ENCODE data around the gene MTM1.

The MTM1 gene

DNA sequence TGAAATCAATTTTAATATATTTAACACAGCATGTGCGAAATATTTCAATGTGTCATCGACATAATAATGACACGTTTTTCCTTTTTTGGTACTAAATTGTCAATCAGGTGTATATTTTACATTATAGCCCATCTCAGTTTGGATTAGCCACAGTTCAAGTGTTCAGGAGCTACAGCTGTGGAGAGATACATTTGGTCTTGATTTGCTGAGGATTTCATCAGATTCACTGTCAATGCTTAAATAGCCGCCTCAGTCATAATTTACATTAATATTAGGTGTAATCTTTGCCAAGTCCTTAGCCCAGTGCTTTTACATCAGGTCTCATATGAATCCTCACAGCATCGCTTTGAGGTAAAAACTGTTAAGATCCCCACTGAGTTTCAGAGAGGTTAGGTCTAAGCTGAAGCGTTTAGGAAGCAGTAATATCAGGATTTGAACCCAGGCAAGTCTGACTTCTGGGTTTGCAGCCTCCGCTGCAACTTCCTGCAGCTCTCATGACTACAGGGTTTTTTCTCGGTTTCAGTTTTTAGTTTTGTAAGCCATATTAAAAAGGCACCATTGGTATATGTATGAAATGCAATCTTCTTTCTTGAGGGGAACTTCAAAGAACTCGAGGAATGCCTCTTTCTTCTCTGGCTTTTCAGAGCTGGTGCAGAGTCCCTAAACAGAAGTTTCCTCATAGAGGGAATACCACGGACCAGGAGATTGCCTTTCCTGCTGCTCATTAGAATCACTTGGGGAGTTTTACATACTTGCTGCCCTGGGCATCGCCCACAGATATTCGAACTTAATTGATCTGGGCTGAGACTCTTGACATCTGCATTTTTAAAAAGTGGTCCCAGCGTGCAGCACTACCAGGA, 6.4 kb downstream of the MTM1 start:
- peak overlapping the region; percentile 6; the same call in 1 of the 2 replicates for H3K4me3 ChIP-seq (ENCODE audit: low read depth, low read length)
- peaks cover 59% of the 10 kb centered on the region for H3K4me1 ChIP-seq (ENCODE audit: control insufficient read depth, insufficient read depth, low read length)
- H3K9ac ChIP-seq (ENCODE audit: low read length) = peak overlapping the region; percentile 34
- H3K27me3 ChIP-seq (ENCODE audit: control insufficient read depth, insufficient read depth, low read length) = no peaks in the 10 kb centered on the region
- H3K9me3 ChIP-seq (ENCODE audit: control insufficient read depth, insufficient read depth, low read depth, low read length) = peaks cover 8% of the 10 kb centered on the region
- peak overlapping the region; percentile 39; the same call in 1 of the 2 replicates for H3K27ac ChIP-seq (ENCODE audit: low read depth, low read length)
- no peaks in the 10 kb centered on the region; the same call in 1 of the 2 replicates for H3K36me3 ChIP-seq (ENCODE audit: control insufficient read depth, insufficient read depth, low read length)

DNA sequence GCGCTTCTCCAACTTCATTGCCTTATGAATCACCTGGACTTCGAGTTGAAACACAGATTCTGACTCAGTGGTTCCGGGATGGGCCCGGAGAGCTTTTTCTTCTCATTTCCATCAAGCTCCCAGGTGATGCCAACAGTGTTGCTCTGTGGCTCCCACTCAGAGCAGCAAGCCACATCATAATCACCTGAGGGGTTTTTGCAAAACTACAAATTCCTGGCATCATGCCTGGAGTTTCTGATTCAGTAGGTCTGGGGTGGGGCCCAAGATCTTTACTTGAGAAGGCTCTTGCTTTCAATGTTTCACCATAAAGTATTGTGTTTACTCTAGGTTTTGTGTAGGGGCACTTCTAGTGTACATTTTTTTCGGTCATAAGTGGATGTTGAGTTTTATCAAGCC, 7.0 kb downstream of the MTM1 start:
- Histone ChIP-seq H3K9me3 (ENCODE audit: control insufficient read depth, insufficient read depth, low read depth, low read length) (peaks cover 8% of the 10 kb centered on the region), H3K9ac (ENCODE audit: low read length) (no peak overlapping the region), H3K27ac (ENCODE audit: low read depth, low read length) (no peak overlapping the region), H3K4me3 (ENCODE audit: low read depth, low read length) (peak overlapping the region; percentile 6; the same call in 1 of the 2 replicates), H3K27me3 (ENCODE audit: control insufficient read depth, insufficient read depth, low read length) (no peaks in the 10 kb centered on the region), H3K4me1 (ENCODE audit: control insufficient read depth, insufficient read depth, low read length) (peaks cover 56% of the 10 kb centered on the region), H3K36me3 (ENCODE audit: control insufficient read depth, insufficient read depth, low read length) (no peaks in the 10 kb centered on the region; the same call in 1 of the 2 replicates)

- no peak overlapping the region for H3K27ac ChIP-seq (ENCODE audit: low read depth, low read length)
- peaks cover 40% of the 10 kb centered on the region for H3K4me1 ChIP-seq (ENCODE audit: control insufficient read depth, insufficient read depth, low read length)
- H3K27me3 ChIP-seq (ENCODE audit: control insufficient read depth, insufficient read depth, low read length) = no peaks in the 10 kb centered on the region
Observed at GRCh38 chrX:150577174-150577573, 8.8 kb downstream of the MTM1 start.

DNA sequence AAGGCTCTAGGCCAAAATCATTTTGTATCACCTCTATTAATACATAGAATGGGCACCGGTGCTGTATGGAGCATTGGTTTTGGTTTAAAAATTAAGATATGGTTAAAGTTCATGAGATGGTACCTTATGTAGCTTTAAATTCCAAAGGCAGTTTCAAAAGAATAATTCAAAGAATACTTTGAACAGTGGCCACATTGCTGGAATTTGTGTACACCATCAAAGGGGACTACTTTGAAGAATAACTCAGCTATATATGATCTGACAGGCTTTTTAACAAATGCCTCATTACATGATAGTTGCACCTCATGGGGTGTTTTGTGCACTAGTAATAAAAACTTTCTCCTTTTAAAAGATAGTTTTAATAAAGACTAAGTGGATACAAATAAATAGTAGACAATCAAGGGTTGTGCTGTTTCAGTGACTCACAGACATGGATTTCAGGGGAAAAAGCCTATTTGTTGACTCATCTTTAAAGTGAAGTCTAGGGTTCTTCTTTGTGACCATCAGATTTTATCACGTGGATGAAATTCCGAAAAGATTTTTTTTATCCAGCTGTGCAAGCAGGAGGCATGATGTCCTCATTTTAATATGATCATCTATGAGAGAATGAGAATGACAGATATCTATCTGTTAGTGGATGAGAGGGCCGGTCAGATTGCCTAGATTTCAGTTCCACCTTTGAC, 12.8 kb downstream of the MTM1 start:
- H3K4me1 ChIP-seq (ENCODE audit: control insufficient read depth, insufficient read depth, low read length) = no peaks in the 10 kb centered on the region
- H3K27me3 ChIP-seq (ENCODE audit: control insufficient read depth, insufficient read depth, low read length) = no peaks in the 10 kb centered on the region
- peaks cover 8% of the 10 kb centered on the region for H3K9me3 ChIP-seq (ENCODE audit: control insufficient read depth, insufficient read depth, low read depth, low read length)
- no peak overlapping the region for H3K27ac ChIP-seq (ENCODE audit: low read depth, low read length)
- H3K36me3 ChIP-seq (ENCODE audit: control insufficient read depth, insufficient read depth, low read length) = no peaks in the 10 kb centered on the region; the same call in 1 of the 2 replicates
- no peak overlapping the region for H3K9ac ChIP-seq (ENCODE audit: low read length)
- no peak overlapping the region for H3K4me3 ChIP-seq (ENCODE audit: low read depth, low read length)

More at GRCh38 chrX:150577174-150577573, 8.8 kb downstream of the MTM1 start:
- peaks cover 8% of the 10 kb centered on the region for H3K9me3 ChIP-seq (ENCODE audit: control insufficient read depth, insufficient read depth, low read depth, low read length)
- no peaks in the 10 kb centered on the region; the same call in 1 of the 2 replicates for H3K36me3 ChIP-seq (ENCODE audit: control insufficient read depth, insufficient read depth, low read length)
- H3K9ac ChIP-seq (ENCODE audit: low read length) = no peak overlapping the region
- no peak overlapping the region for H3K4me3 ChIP-seq (ENCODE audit: low read depth, low read length)

- Histone ChIP-seq H3K9ac (ENCODE audit: low read length) (no peak overlapping the region), H3K4me3 (ENCODE audit: low read depth, low read length) (no peak overlapping the region), H3K9me3 (ENCODE audit: control insufficient read depth, insufficient read depth, low read depth, low read length) (peaks cover 8% of the 10 kb centered on the region), H3K4me1 (ENCODE audit: control insufficient read depth, insufficient read depth, low read length) (0 out of 2 replicates have a peak, but pooled peaks cover 4% of the 10 kb centered on the region), H3K36me3 (ENCODE audit: control insufficient read depth, insufficient read depth, low read length) (no peaks in the 10 kb centered on the region; the same call in 1 of the 2 replicates), H3K27ac (ENCODE audit: low read depth, low read length) (no peak overlapping the region), H3K27me3 (ENCODE audit: control insufficient read depth, insufficient read depth, low read length) (no peaks in the 10 kb centered on the region)
Observed at GRCh38 chrX:150582338-150582948, 14.0 kb downstream of the MTM1 start.

DNA sequence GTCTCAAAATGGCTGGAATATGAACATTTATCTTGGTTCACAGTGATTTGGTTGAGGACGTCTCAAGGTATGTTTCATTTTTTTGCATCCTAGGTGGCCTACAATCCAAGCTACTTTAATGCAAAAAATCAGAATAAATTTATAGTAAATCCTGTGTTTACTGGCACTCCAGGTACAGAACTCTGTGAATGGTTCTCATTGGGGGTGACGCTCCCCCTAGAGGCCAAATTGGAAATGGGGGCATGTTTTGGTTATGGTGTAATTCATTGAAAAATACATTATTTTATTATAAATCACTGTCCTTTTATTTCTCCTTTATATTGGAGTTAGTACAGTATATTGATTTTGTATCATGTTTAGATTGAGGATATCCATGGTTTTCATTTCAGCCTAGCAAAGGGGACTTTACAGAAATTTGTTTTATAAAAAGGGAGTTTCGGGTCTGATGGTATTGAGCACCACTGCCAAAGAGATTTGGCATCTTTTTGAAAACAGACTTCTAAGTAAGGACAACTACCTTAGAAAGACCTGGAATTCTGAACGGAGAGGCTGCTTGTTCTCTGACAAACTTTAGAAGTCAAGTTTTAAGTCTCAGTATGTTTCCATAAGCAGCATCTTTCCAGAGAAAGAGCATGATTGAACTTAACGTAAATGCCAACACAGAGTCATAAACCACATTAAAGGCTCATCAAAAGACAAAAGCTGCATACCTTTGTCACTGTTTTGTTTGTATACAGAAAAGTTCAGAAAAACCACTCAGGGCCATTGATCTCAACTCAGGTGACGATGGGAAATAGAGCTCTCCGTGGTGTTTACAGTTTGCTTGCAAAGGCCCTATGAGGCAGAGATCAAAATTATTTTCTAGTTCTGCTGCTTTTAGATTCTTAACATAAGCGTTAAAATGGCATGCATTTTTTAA, 19.4 kb downstream of the MTM1 start:
- Histone ChIP-seq H3K9me3 (ENCODE audit: control insufficient read depth, insufficient read depth, low read depth, low read length) (no peaks in the 10 kb centered on the region), H3K4me1 (ENCODE audit: control insufficient read depth, insufficient read depth, low read length) (0 out of 2 replicates have a peak, but pooled peaks cover 5% of the 10 kb centered on the region), H3K9ac (ENCODE audit: low read length) (no peak overlapping the region), H3K27ac (ENCODE audit: low read depth, low read length) (no peak overlapping the region), H3K27me3 (ENCODE audit: control insufficient read depth, insufficient read depth, low read length) (no peaks in the 10 kb centered on the region), H3K36me3 (ENCODE audit: control insufficient read depth, insufficient read depth, low read length) (no peaks in the 10 kb centered on the region), H3K4me3 (ENCODE audit: low read depth, low read length) (no peak overlapping the region)

DNA sequence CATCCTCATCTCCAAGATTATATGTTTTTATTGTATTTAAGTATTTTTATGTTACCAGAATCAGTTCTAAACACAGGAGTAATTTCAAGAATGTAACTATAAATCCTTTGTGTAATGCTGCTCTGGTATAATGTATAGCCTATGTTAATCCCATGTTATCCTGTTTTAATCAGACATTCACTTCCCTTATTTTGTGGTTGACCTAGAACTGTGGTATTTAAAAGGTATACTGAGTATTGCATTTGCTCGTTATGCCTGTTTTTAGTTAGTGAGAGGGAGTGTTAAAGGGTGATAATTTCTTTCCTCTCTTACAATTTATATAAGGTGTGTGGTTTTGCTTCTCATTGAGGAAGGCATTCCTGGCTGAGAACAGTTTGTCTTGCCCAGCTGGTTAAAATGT, 26.2 kb downstream of the MTM1 start:
- Histone ChIP-seq H3K9me3 (ENCODE audit: control insufficient read depth, insufficient read depth, low read depth, low read length) (no peaks in the 10 kb centered on the region), H3K4me3 (ENCODE audit: low read depth, low read length) (no peak overlapping the region), H3K36me3 (ENCODE audit: control insufficient read depth, insufficient read depth, low read length) (peaks cover 23% of the 10 kb centered on the region), H3K27me3 (ENCODE audit: control insufficient read depth, insufficient read depth, low read length) (no peaks in the 10 kb centered on the region), H3K9ac (ENCODE audit: low read length) (no peak overlapping the region), H3K4me1 (ENCODE audit: control insufficient read depth, insufficient read depth, low read length) (0 out of 2 replicates have a peak, but pooled peaks cover 4% of the 10 kb centered on the region), H3K27ac (ENCODE audit: low read depth, low read length) (no peak overlapping the region)

- Histone ChIP-seq H3K9me3 (ENCODE audit: control insufficient read depth, insufficient read depth, low read depth, low read length) (no peaks in the 10 kb centered on the region), H3K4me3 (ENCODE audit: low read depth, low read length) (no peak overlapping the region), H3K27ac (ENCODE audit: low read depth, low read length) (no peak overlapping the region), H3K27me3 (ENCODE audit: control insufficient read depth, insufficient read depth, low read length) (no peaks in the 10 kb centered on the region), H3K4me1 (ENCODE audit: control insufficient read depth, insufficient read depth, low read length) (0 out of 2 replicates have a peak, but pooled peaks cover 4% of the 10 kb centered on the region), H3K36me3 (ENCODE audit: control insufficient read depth, insufficient read depth, low read length) (peaks cover 45% of the 10 kb centered on the region), H3K9ac (ENCODE audit: low read length) (no peak overlapping the region)
Observed at GRCh38 chrX:150599226-150599625, 30.8 kb downstream of the MTM1 start.

GRCh38 chrX:150602296-150602695, 33.9 kb downstream of the MTM1 start:
- no peak overlapping the region for H3K9ac ChIP-seq (ENCODE audit: low read length)
- H3K4me3 ChIP-seq (ENCODE audit: low read depth, low read length) = no peak overlapping the region
- no peaks in the 10 kb centered on the region for H3K27me3 ChIP-seq (ENCODE audit: control insufficient read depth, insufficient read depth, low read length)
- no peaks in the 10 kb centered on the region for H3K9me3 ChIP-seq (ENCODE audit: control insufficient read depth, insufficient read depth, low read depth, low read length)
- H3K36me3 ChIP-seq (ENCODE audit: control insufficient read depth, insufficient read depth, low read length) = peaks cover 35% of the 10 kb centered on the region
- no peaks in the 10 kb centered on the region for H3K4me1 ChIP-seq (ENCODE audit: control insufficient read depth, insufficient read depth, low read length)
- H3K27ac ChIP-seq (ENCODE audit: low read depth, low read length) = no peak overlapping the region

DNA sequence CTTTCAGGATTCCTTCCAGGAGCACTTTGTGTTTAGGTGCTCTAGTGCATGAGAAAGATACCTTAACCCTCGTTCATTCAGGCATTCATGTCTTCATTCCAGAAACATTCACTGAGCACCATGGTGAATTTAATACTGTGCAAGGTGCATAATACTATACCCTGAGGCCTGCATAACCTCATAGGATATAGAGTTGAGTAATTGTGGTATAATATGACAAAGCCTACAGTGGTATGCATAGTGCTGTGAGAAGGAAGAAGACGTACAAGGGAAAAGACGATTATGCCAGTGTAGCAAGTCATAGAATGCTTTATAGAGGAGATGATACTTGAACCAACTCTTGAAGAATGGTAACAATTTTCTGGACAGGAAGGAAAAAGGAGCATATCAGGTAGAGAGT, 34.3 kb downstream of the MTM1 start:
- Histone ChIP-seq H3K9me3 (ENCODE audit: control insufficient read depth, insufficient read depth, low read depth, low read length) (no peaks in the 10 kb centered on the region), H3K27ac (ENCODE audit: low read depth, low read length) (no peak overlapping the region), H3K36me3 (ENCODE audit: control insufficient read depth, insufficient read depth, low read length) (peaks cover 34% of the 10 kb centered on the region), H3K4me1 (ENCODE audit: control insufficient read depth, insufficient read depth, low read length) (no peaks in the 10 kb centered on the region), H3K27me3 (ENCODE audit: control insufficient read depth, insufficient read depth, low read length) (no peaks in the 10 kb centered on the region), H3K9ac (ENCODE audit: low read length) (no peak overlapping the region), H3K4me3 (ENCODE audit: low read depth, low read length) (no peak overlapping the region)
